Measurements from ENCODE around the gene BCL11B. TPM values are rescaled to one million over a fixed set of nuclear protein-coding genes. Genes with fewer than 3 reads are reported as not detected.

BCL11B gene
- total and polyA plus RNA-seq, 9 of the 15 experiments (the other 6 are each of a cell fraction or from before 2014, with no cell fraction given): 0.09 TPM; not detected in 8

DNA sequence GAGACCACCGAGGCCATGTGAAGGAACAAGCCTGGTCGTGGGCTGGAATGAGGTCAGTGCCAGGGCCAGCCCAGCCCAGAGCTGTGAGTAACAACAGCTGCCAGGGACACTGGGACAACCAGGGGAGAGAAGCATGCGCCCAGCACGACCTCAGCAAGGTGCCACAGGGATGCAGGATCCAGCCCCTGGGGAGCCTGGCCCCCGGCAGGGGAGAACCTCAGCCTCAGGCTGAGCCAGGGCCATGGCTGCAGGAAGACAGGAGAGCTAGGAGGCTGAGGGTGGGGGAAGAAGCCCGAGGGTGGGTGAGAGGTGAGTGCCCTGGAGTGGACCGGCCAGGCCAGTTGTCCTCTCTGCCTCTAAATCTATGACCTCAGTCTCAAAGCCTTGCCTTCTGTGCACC lies 62.6 kb downstream of the BCL11B start:
- TF ChIP-seq NR0B1 (IDR thresholded peaks at IDR 0.05; ENCODE audit: partially characterized antibody): no peak
- no peak for TF ChIP-seq ATF7 (IDR thresholded peaks at IDR 0.05)
- TF ChIP-seq ZNF778 (CRISPR knock-in tag; IDR thresholded peaks at IDR 0.05): no peak
- TF ChIP-seq SRSF3 (IDR thresholded peaks at IDR 0.05; ENCODE audit: insufficient read depth, low read length): no peak
- TF ChIP-seq RBM34 (IDR thresholded peaks at IDR 0.05; ENCODE audit: borderline replicate concordance, insufficient read depth, low read length): no peak
- TF ChIP-seq ZNF717 (CRISPR knock-in tag; IDR thresholded peaks at IDR 0.05): no peak
- TF ChIP-seq XRCC5 (IDR thresholded peaks at IDR 0.05; ENCODE audit: low read depth, low read length): no peak
- TF ChIP-seq NFATC3 (IDR thresholded peaks at IDR 0.05): no peak
- no peak for TF ChIP-seq DPF2 (IDR thresholded peaks at IDR 0.05)
- no peak for TF ChIP-seq BRD4 (IDR thresholded peaks at IDR 0.05)
- TF ChIP-seq RUNX1 (IDR thresholded peaks at IDR 0.05; ENCODE audit: low read depth): no peak
- TF ChIP-seq RAD21 (CRISPR knock-in tag; conservative IDR thresholded peaks at IDR 0.05 in 1 of 2, IDR thresholded peaks at IDR 0.05 in 1 of 2): no peak
- TF ChIP-seq ADNP (tag; IDR thresholded peaks at IDR 0.05): no peak
- no peak for TF ChIP-seq NCOA1 (IDR thresholded peaks at IDR 0.05; ENCODE audit: low read depth)
- H3K9me1 ChIP-seq (ENCODE audit: control insufficient read depth, insufficient read depth, low read length): no peaks in the 10 kb centered on the region
- no peaks in the 10 kb centered on the region for H3K27me3 ChIP-seq (ENCODE audit: control insufficient read depth in 2 of 2, insufficient read depth in 2 of 2, low read length in 2 of 2)
- no peaks in the 10 kb centered on the region for H3K4me1 ChIP-seq (replicated peaks in 1 of 2; ENCODE audit: control insufficient read depth in 2 of 2, insufficient read depth in 2 of 2, low read length in 2 of 2)
- no peak overlapping the region for H2AFZ ChIP-seq (ENCODE audit: low read depth, low read length)
- H3K27ac ChIP-seq (ENCODE audit: extremely low read depth, low read depth, low read length): no peak overlapping the region
- no peaks in the 10 kb centered on the region for H3K36me3 ChIP-seq (ENCODE audit: control insufficient read depth, insufficient read depth, low read length)
- ChIA-PET CTCF (ENCODE audit: low intra/inter-chr PET ratio) (no interaction called here), POLR2A (interaction anchor here (0.7 kb wide), 1 partner anchor 21 kb away, joined by 3 read pairs; no protein-coding TSS in a partner anchor)
- H4K20me1 ChIP-seq (replicated peaks; ENCODE audit: control insufficient read depth, insufficient read depth, low read length): no peaks in the 10 kb centered on the region; the same call in 1 of the 2 replicates
- H3K9me3 ChIP-seq (replicated peaks; ENCODE audit: control insufficient read depth, insufficient read depth, low read depth, low read length): no peaks in the 10 kb centered on the region
- no peak overlapping the region for H3K9ac ChIP-seq (ENCODE audit: insufficient read depth in 1 of 2, low read depth in 2 of 2, low read length in 2 of 2)
- no TSS peak for BruUV-seq (replicated peaks)
- H3K4me2 ChIP-seq (ENCODE audit: insufficient read depth, low read length): no peak overlapping the region
- no peak overlapping the region for H3K4me3 ChIP-seq
- WGBS (ENCODE audit: insufficient coverage, low coverage, missing lambda C conversion rate): 0% methylated on average over 6 of the region's 7 CpGs
- ATAC-seq (no peak), DNase-seq (ENCODE audit: extremely low read depth in 1 of 4, low spot score in 3 of 4) (no peak), FAIRE-seq (no peak)
- intact Hi-C loops (cut with micrococcal nuclease) (no loop called here), in situ Hi-C loops (cut with MboI) (no loop called here)
- H3K79me2 ChIP-seq (ENCODE audit: control insufficient read depth, insufficient read depth, low read length): no peaks in the 10 kb centered on the region
